ENCODE measurements around the gene BTBD16. TPM values are rescaled to one million over a fixed set of nuclear protein-coding genes. Genes with fewer than 3 reads are reported as not detected.

BTBD16 gene
- total RNA-seq, result 0.13 TPM in 1 of 2 replicates, not detected in the other

GRCh38 chr10:122271076-122271475, at the start of gene BTBD16:
TSS of gene BTBD16 (plus strand) at chr10:122271296. CDS start at chr10:122275082, 3,786 bp downstream.

GRCh38 chr10:122374237-122374858, 103.3 kb downstream of the BTBD16 start, which contains the start of gene PLEKHA1:
TSS of gene PLEKHA1 (plus strand) at chr10:122374708. CDS start at chr10:122393201, 18,493 bp downstream.

Other genes with a start within 250 kb of the BTBD16 start
- 27.9 and 29.8 TPM in 2 replicates for gene PLEKHA1, start 103.4 kb downstream of the BTBD16 start, total RNA-seq
- gene ARMS2, start 183.4 kb downstream of the BTBD16 start, total RNA-seq, result not detected in 2 replicates
- 591 and 835 TPM in 2 replicates for gene HTRA1, start 190.3 kb downstream of the BTBD16 start, total RNA-seq

Measured in smooth muscle cell of the pulmonary artery (primary cell).